Measurements from ENCODE around the gene PRTN3.

GRCh38 chr19:808423-808775 lies 32.4 kb upstream of the PRTN3 start:
- TF ChIP-seq, protein P1, sequence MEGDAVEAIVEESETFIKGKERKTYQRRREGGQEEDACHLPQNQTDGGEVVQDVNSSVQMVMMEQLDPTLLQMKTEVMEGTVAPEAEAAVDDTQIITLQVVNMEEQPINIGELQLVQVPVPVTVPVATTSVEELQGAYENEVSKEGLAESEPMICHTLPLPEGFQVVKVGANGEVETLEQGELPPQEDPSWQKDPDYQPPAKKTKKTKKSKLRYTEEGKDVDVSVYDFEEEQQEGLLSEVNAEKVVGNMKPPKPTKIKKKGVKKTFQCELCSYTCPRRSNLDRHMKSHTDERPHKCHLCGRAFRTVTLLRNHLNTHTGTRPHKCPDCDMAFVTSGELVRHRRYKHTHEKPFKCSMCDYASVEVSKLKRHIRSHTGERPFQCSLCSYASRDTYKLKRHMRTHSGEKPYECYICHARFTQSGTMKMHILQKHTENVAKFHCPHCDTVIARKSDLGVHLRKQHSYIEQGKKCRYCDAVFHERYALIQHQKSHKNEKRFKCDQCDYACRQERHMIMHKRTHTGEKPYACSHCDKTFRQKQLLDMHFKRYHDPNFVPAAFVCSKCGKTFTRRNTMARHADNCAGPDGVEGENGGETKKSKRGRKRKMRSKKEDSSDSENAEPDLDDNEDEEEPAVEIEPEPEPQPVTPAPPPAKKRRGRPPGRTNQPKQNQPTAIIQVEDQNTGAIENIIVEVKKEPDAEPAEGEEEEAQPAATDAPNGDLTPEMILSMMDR (conservative IDR thresholded peaks at IDR 0.05) = no peak
- TF ChIP-seq EZH2 (IDR thresholded peaks at IDR 0.05; ENCODE audit: low read depth) = no peak
